NCI-H2196 treated with DMSO at 0.1 percent for 48 hours (cell line): ENCODE data around the gene LTN1.

Experiments used
- DNase-seq: peaks from one replicate; lab custom pipeline; 2025; ENCODE audit not compliant: unreplicated experiment; lab: John Stamatoyannopoulos, UW

Gene LTN1

GRCh38 chr21:28883931-28884330 lies 108.7 kb downstream of the LTN1 start:
- no peak for DNase-seq

GRCh38 chr21:28882345-28882744 lies 110.3 kb downstream of the LTN1 start:
- no peak for DNase-seq
